HepG2 (cell line): ENCODE data around the gene KATNBL1. TPM values are rescaled to one million over a fixed set of nuclear protein-coding genes. Genes with fewer than 3 reads are reported as not detected.

Experiments
- ARNT ChIP-seq: fragments of 450-650 bp; IDR thresholded peaks from 2 replicates; pipeline ENCODE4 v1.6.1; 2017
- CEBPB ChIP-seq: IDR thresholded peaks from 2 replicates; pipeline ENCODE4 v1.6.1; 2011; ENCODE audit warnings: low read depth, low read length, improper control_type of control experiment, borderline replicate concordance
- LBX2 ChIP-seq: sonication (generic); formaldehyde crosslinking; IDR thresholded peaks from 2 replicates; pipeline ENCODE4 v1.5.0; 2020; ENCODE audit warnings: missing genetic modification reagents, mild to moderate bottlenecking, borderline replicate concordance
- NAIF1 ChIP-seq: sonication (generic); formaldehyde crosslinking; IDR thresholded peaks from 2 replicates; pipeline ENCODE4 v1.5.0; 2020; ENCODE audit warnings: mild to moderate bottlenecking, missing genetic modification reagents, borderline replicate concordance
- NCOA2 ChIP-seq: sonication (generic); formaldehyde crosslinking; IDR thresholded peaks from 2 replicates; pipeline ENCODE4 v1.8.0; 2022; ENCODE audit warnings: inconsistent platforms
- SMAD9 ChIP-seq: sonication (generic); formaldehyde crosslinking; IDR thresholded peaks from 2 replicates; pipeline ENCODE4 v1.5.1; 2020; ENCODE audit warnings: mild to moderate bottlenecking, missing genetic modification reagents
- SOX5 ChIP-seq: IDR thresholded peaks from 2 replicates; pipeline ENCODE4 v1.6.1; 2016; ENCODE audit warnings: borderline replicate concordance
- TAF1 ChIP-seq: sonication (generic); formaldehyde crosslinking; IDR thresholded peaks from 2 replicates; pipeline ENCODE4 v1.4.0; 2020; ENCODE audit warnings: missing genetic modification reagents
- TFAP4 ChIP-seq: sonication (generic); IDR thresholded peaks from 2 replicates; pipeline ENCODE4 v1.6.1; 2016; ENCODE audit warnings: low read depth, borderline replicate concordance
- TIGD3 ChIP-seq: sonication (generic); formaldehyde crosslinking; IDR thresholded peaks from 2 replicates; pipeline ENCODE4 v1.5.1; 2020; ENCODE audit warnings: mild to moderate bottlenecking, missing genetic modification reagents, borderline replicate concordance
- ZNF280D ChIP-seq: sonication (generic); formaldehyde crosslinking; IDR thresholded peaks from 2 replicates; pipeline ENCODE4 v1.5.1; 2020; ENCODE audit warnings: mild to moderate bottlenecking, missing genetic modification reagents
- ZNF326 ChIP-seq: sonication (generic); formaldehyde crosslinking; IDR thresholded peaks from 2 replicates; pipeline ENCODE4 v1.4.0; 2020; ENCODE audit warnings: missing genetic modification reagents, borderline replicate concordance
- ZNF460 ChIP-seq: sonication (generic); formaldehyde crosslinking; IDR thresholded peaks from 2 replicates; pipeline ENCODE4 v1.5.1; 2020; ENCODE audit warnings: missing genetic modification reagents, mild to moderate bottlenecking, borderline replicate concordance
- ZNF543 ChIP-seq: sonication (generic); formaldehyde crosslinking; IDR thresholded peaks from 2 replicates; pipeline ENCODE4 v1.4.0; 2020; ENCODE audit warnings: mild to moderate bottlenecking, missing genetic modification reagents
- ZNF562 ChIP-seq: sonication (generic); formaldehyde crosslinking; IDR thresholded peaks from 2 replicates; pipeline ENCODE4 v1.8.0; 2022; ENCODE audit warnings: missing genetic modification reagents, borderline replicate concordance
- ZNF639 ChIP-seq: conservative IDR thresholded peaks from 2 replicates; pipeline ENCODE4 v1.6.1; 2018; ENCODE audit warnings: missing genetic modification reagents
- ZNF792 ChIP-seq: IDR thresholded peaks from 2 replicates; pipeline ENCODE4 v1.6.1; 2016
- ZNF83 ChIP-seq: sonication (generic); formaldehyde crosslinking; IDR thresholded peaks from 2 replicates; pipeline ENCODE4 v1.4.0; 2020; ENCODE audit warnings: missing genetic modification reagents, mild to moderate bottlenecking, borderline replicate concordance
- polyA plus RNA-seq, 8 experiments: library from polyadenylated mRNA; depleted of rRNA in 3 of 8; stranded (reverse) in 7 of 8; unstranded in 1 of 8; fragments of >200 nt; fragmentation: Illumina TruSeq in 4 of 8; extraction: Trizol in 4 of 8; gene quantifications; 2 replicates each; pipeline versions ENCODE4 v1.2.1 to v1.2.3, GENCODE V29; 2011 to 2016; ENCODE audit warnings: low read depth in 4 of 8, missing spikeins in 1 of 8, mixed read lengths in 1 of 8; ENCODE audit not compliant: insufficient read depth in 1 of 8
- total RNA-seq, 5 experiments: library from RNA; depleted of rRNA; stranded (reverse); fragments of >200 nt; fragmentation: Illumina TruSeq; extraction: Trizol; gene quantifications; 2 replicates each; pipeline ENCODE4 v1.2.3, GENCODE V29; 2016; ENCODE audit warnings: low read depth in 1 of 5
- TF ChIP-seq, protein P1 (sequence below): IDR thresholded peaks from 2 replicates; pipeline ENCODE4 v1.6.1; 2016; ENCODE audit warnings: low read depth, borderline replicate concordance
- TF ChIP-seq, protein P2 (sequence below): sonication (generic); formaldehyde crosslinking; conservative IDR thresholded peaks from 2 replicates; pipeline ENCODE4 v1.5.0; 2020; ENCODE audit warnings: missing genetic modification reagents

KATNBL1 gene
- total and polyA plus RNA-seq, 2 of the 13 experiments (the other 11 are each of a cell fraction or from before 2014, with no cell fraction given): 23.4 to 42.8 TPM

DNA sequence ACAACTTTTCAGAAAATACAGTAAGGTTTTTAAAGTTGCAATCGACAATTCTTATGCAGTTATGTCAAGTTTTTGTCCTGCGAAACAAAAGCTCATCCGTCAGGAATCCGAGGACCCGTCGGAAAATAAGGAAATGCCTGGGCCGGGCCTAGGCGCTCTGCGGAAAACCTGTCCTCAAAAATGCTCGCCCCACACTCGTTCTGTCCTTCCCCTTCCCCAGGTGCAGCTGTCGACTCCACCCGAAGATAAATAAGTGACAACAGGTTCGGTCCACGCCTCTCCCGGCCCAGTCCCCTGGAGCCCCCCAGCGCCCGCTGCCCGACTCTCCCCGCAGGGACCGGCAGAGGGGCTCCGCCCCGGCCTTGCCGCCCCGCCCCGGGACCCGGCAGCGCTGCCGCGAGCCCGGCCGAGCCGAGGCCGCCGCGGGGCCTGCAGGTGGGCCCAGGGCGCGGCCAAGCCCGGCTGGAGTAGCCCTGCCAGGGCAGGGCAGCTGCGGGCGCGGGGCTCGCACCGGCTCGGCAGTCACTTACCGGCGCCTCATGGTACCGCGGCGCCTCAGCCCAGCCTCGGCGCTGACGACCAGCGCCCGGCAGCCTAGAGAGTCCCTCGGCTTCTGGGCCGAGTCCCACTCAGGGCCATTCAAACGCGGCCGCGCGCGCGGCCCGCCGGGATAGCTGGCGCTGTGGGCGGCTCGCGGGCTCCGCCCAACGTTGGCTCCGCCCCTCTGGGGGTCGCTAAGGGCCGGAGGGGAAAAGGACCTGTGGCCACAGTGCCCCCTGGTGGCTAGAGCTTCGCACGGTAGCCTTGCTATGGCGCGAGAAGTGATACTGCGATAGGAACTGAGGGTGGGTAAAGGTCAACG, at the start of gene KATNBL1 (continued):
- TF ChIP-seq NCOA2 (CRISPR knock-in tag) (0 out of 2 replicates have a peak, but pooled peaks have one; percentile 23), ZNF280D (CRISPR knock-in tag) (no peak), TIGD3 (CRISPR knock-in tag) (no peak), CEBPB (no peak), TAF1 (CRISPR knock-in tag) (peak; percentile 84), ZNF639 (CRISPR knock-in tag) (no peak; the same call in 1 of the 2 replicates), ARNT (no peak), ZNF460 (no peak), ZNF83 (CRISPR knock-in tag) (no peak), ZNF543 (CRISPR knock-in tag) (no peak), NAIF1 (0 out of 2 replicates have a peak, but pooled peaks have one; percentile 23), LBX2 (CRISPR knock-in tag) (no peak), ZNF792 (CRISPR knock-in tag) (peak; percentile 86; the same call in 1 of the 2 replicates), TFAP4 (peak; percentile 25; the same call in 1 of the 2 replicates), ZNF326 (CRISPR knock-in tag) (no peak), SOX5 (CRISPR knock-in tag) (no peak), SMAD9 (CRISPR knock-in tag) (no peak), ZNF562 (no peak)
- TF ChIP-seq, protein P1, sequence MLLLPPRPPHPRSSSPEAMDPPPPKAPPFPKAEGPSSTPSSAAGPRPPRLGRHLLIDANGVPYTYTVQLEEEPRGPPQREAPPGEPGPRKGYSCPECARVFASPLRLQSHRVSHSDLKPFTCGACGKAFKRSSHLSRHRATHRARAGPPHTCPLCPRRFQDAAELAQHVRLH (CRISPR knock-in tag): peak; percentile 53; the same call in 1 of the 2 replicates
- TF ChIP-seq, protein P2, sequence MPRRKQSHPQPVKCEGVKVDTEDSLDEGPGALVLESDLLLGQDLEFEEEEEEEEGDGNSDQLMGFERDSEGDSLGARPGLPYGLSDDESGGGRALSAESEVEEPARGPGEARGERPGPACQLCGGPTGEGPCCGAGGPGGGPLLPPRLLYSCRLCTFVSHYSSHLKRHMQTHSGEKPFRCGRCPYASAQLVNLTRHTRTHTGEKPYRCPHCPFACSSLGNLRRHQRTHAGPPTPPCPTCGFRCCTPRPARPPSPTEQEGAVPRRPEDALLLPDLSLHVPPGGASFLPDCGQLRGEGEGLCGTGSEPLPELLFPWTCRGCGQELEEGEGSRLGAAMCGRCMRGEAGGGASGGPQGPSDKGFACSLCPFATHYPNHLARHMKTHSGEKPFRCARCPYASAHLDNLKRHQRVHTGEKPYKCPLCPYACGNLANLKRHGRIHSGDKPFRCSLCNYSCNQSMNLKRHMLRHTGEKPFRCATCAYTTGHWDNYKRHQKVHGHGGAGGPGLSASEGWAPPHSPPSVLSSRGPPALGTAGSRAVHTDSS: no peak
